ENCODE results near the gene ACAD10. TPM values are rescaled to one million over a fixed set of nuclear protein-coding genes. Genes with fewer than 3 reads are reported as not detected.
A peak's percentile ranks its signal among the peaks of the same experiment; 100 is the strongest.

Gene ACAD10
- total RNA-seq, 1 donor: 18.1 TPM

DNA sequence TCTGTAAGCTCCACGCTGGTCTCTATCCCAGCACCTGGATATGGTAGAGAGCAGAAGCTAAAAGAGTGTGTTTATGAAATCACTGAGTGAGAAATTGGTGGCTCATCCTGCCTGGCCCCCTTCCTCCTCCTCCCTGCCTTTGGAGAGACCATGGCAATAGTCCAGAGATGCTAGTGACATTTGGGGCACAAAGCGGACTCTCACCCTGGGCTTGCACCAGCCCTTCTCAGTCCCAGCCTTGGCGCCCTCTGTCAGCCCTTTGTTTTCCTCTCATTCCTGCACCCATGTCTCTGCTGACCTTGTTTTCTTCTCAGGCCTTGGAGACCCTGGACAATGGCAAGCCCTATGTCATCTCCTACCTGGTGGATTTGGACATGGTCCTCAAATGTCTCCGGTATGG is 99.1 kb downstream of the ACAD10 start:
- Histone ChIP-seq H4K20me1 (ENCODE audit: insufficient read depth, low read length) (no peaks in the 10 kb centered on the region), H3K36me3 (ENCODE audit: insufficient read depth, low read length) (no peaks in the 10 kb centered on the region), H3K4me1 (ENCODE audit: insufficient read depth, low read length) (peaks cover 11% of the 10 kb centered on the region), H3K79me2 (ENCODE audit: insufficient read depth, low read length) (no peaks in the 10 kb centered on the region), H3K4me2 (ENCODE audit: insufficient read depth, low read length) (no peak overlapping the region), H3K27ac (ENCODE audit: low read depth, low read length) (no peak overlapping the region), H2AFZ (ENCODE audit: low read length) (no peak overlapping the region), H3K4me3 (ENCODE audit: insufficient read depth, low read length) (no peak overlapping the region), H3K27me3 (ENCODE audit: insufficient read depth, low read length) (no peaks in the 10 kb centered on the region), H3K9me3 (ENCODE audit: low read depth, low read length) (peaks cover 2% of the 10 kb centered on the region)
- DNase-seq (ENCODE audit: insufficient read length, low spot score, missing footprints): peak; percentile 26
- TF ChIP-seq, protein P1, sequence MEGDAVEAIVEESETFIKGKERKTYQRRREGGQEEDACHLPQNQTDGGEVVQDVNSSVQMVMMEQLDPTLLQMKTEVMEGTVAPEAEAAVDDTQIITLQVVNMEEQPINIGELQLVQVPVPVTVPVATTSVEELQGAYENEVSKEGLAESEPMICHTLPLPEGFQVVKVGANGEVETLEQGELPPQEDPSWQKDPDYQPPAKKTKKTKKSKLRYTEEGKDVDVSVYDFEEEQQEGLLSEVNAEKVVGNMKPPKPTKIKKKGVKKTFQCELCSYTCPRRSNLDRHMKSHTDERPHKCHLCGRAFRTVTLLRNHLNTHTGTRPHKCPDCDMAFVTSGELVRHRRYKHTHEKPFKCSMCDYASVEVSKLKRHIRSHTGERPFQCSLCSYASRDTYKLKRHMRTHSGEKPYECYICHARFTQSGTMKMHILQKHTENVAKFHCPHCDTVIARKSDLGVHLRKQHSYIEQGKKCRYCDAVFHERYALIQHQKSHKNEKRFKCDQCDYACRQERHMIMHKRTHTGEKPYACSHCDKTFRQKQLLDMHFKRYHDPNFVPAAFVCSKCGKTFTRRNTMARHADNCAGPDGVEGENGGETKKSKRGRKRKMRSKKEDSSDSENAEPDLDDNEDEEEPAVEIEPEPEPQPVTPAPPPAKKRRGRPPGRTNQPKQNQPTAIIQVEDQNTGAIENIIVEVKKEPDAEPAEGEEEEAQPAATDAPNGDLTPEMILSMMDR (IDR thresholded peaks at IDR 0.05; ENCODE audit: extremely low read depth, low read depth, low read length): no peak

DNA sequence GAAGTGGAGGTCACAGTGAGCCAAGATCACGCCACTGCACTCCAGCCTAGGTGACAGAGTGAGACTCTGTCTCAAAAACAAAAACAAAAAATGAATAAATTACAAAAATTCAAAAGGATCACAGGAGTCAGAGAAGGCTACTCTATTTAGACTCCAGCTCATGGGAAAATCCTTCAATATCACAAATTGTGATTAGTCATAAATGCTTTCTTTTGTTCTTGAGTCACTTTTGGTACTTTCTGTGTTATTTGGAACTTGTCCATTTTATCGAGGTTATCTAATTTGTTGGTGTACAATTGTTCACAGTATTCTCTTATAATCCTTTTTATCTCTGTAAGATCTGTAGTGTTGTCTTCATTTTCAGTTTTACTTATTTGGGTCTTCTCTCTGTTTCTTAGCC is 99.8 kb downstream of the ACAD10 start:
- Histone ChIP-seq H3K27me3 (ENCODE audit: insufficient read depth, low read length) (no peaks in the 10 kb centered on the region), H3K4me1 (ENCODE audit: insufficient read depth, low read length) (peaks cover 11% of the 10 kb centered on the region), H3K4me2 (ENCODE audit: insufficient read depth, low read length) (no peak overlapping the region), H3K9me3 (ENCODE audit: low read depth, low read length) (peaks cover 2% of the 10 kb centered on the region), H3K4me3 (ENCODE audit: insufficient read depth, low read length) (no peak overlapping the region), H3K36me3 (ENCODE audit: insufficient read depth, low read length) (no peaks in the 10 kb centered on the region), H2AFZ (ENCODE audit: low read length) (no peak overlapping the region), H3K27ac (ENCODE audit: low read depth, low read length) (no peak overlapping the region), H4K20me1 (ENCODE audit: insufficient read depth, low read length) (no peaks in the 10 kb centered on the region), H3K79me2 (ENCODE audit: insufficient read depth, low read length) (no peaks in the 10 kb centered on the region)
- peak; percentile 86 for DNase-seq (ENCODE audit: insufficient read length, low spot score, missing footprints)
- TF ChIP-seq, protein P1 (IDR thresholded peaks at IDR 0.05; ENCODE audit: extremely low read depth, low read depth, low read length): no peak

DNA sequence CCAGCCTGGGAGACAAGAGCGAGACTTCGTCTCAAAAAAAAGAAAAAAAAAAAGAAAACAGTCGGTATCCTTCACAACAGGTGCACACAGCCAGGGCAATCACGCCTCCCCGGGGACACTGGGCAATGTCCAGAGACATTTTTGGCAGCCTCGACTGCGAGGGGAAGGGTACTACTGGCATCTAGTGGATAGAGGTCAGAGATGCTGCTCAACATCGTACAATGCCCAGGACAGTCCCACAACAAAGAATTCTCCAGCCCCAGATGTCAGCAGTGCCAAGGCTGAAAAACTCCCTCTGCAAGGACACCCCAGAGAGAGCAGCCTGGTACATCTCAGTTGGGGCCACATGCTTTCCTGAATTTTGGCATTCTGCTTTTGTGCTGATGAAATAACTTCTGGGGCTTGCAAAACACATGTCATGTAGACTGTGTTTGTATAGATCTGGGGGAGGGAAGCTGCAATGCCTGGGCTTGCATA is 102.4 kb downstream of the ACAD10 start:
- Histone ChIP-seq H3K4me1 (ENCODE audit: insufficient read depth, low read length) (peaks cover 11% of the 10 kb centered on the region), H3K9me3 (ENCODE audit: low read depth, low read length) (no peaks in the 10 kb centered on the region), H2AFZ (ENCODE audit: low read length) (peak overlapping the region; percentile 56), H3K79me2 (ENCODE audit: insufficient read depth, low read length) (no peaks in the 10 kb centered on the region), H3K4me2 (ENCODE audit: insufficient read depth, low read length) (no peak overlapping the region), H3K27me3 (ENCODE audit: insufficient read depth, low read length) (no peaks in the 10 kb centered on the region), H3K4me3 (ENCODE audit: insufficient read depth, low read length) (no peak overlapping the region), H3K27ac (ENCODE audit: low read depth, low read length) (no peak overlapping the region), H3K36me3 (ENCODE audit: insufficient read depth, low read length) (no peaks in the 10 kb centered on the region), H4K20me1 (ENCODE audit: insufficient read depth, low read length) (no peaks in the 10 kb centered on the region)
- DNase-seq (ENCODE audit: insufficient read length, low spot score, missing footprints): peak; percentile 52
- TF ChIP-seq, protein P1 (IDR thresholded peaks at IDR 0.05; ENCODE audit: extremely low read depth, low read depth, low read length): peak; percentile 26

DNA sequence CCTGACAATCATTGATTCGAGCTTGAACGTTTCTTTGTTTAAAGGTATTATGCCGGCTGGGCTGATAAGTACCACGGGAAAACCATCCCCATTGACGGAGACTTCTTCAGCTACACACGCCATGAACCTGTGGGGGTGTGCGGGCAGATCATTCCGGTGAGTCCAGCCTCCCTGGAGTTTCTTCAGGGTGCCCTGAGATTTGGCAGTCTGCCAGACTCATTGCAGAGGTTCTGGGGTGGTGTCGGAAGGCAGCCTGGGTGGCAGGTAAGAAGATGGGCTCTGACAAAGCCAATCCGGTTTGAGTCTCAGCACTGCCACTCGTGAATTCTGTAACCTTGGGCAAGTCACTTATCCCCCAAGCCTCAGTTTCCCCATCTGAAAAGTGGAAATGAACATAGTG is 103.9 kb downstream of the ACAD10 start:
- Histone ChIP-seq H3K9me3 (ENCODE audit: low read depth, low read length) (no peaks in the 10 kb centered on the region), H3K4me1 (ENCODE audit: insufficient read depth, low read length) (peaks cover 11% of the 10 kb centered on the region), H4K20me1 (ENCODE audit: insufficient read depth, low read length) (no peaks in the 10 kb centered on the region), H3K79me2 (ENCODE audit: insufficient read depth, low read length) (no peaks in the 10 kb centered on the region), H3K27me3 (ENCODE audit: insufficient read depth, low read length) (no peaks in the 10 kb centered on the region), H3K4me2 (ENCODE audit: insufficient read depth, low read length) (no peak overlapping the region), H3K4me3 (ENCODE audit: insufficient read depth, low read length) (no peak overlapping the region), H3K27ac (ENCODE audit: low read depth, low read length) (no peak overlapping the region), H3K36me3 (ENCODE audit: insufficient read depth, low read length) (no peaks in the 10 kb centered on the region), H2AFZ (ENCODE audit: low read length) (no peak overlapping the region)
- no peak for DNase-seq (ENCODE audit: insufficient read length, low spot score, missing footprints)
- TF ChIP-seq, protein P1 (IDR thresholded peaks at IDR 0.05; ENCODE audit: extremely low read depth, low read depth, low read length): no peak
